LNCAP (cell line): ENCODE data around the gene PDE7B.

Source experiments
- CTCF ChIP-seq: fragments of 450-650 bp; IDR thresholded peaks from 2 replicates; pipeline ENCODE4 v1.5.1; 2017; ENCODE audit warnings: mild to moderate bottlenecking

PDE7B gene

GRCh38 chr6:135939208-135939591 lies 87.7 kb downstream of the PDE7B start:
- TF ChIP-seq CTCF = no peak

DNA sequence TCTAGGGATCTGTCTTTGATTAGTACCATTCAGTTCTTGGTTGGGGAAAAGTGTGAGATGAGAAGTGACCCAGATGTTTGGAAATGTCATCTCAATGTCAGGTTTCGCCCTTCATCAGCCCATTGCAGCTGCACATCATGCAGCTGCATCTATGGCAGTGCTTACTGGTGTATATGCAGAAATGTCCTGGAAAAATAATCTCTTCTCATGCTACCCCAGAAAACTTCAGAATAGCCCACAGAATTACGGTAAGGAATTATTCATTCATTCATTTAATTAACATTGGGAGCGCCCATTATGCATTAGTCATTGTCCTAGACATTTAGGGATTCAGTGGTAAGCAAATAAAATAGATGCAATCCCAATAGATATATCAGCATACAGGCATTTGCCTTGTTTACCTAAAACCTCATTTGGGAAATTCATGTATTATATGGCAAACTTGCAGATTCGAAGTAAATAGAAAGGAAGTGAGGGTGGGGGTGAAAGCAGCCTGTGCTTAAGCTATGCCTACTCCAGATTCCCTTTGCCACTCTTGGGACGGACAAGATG lies 89.2 kb downstream of the PDE7B start:
- no peak for TF ChIP-seq CTCF

DNA sequence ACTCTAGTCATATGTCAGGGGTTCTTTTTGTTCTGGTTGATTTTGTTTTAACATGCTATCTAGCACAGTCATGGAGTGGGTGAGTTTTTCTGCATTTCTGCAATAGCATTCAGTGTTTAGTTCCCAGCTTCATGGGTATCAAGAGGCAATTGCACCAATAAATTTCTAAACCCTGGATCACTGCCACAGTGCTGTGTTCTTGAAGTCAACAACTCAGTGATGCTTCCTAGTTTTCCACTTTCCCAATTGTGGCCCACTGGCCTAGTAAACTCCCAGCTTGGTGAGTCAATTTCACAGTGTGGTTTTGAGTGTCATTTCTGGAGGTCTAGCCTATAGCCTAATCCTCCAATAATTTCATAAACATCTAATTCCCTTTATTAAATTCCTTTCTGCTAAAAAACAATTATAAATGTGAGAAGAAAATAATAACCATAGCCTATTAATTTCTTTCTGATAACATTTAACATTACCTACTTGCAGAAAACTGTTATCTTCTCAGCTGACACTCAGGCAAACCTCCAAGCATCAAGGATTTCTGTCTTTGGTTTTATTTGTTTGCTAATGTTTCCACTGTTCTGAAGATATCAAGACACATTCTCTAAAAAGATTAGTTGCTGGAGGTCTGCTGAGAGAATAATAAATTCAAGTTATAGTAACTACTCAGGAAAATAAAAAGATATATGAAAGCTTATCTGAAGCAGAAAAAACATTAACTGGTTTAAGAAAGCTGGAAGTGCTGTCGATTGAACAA lies 89.9 kb downstream of the PDE7B start:
- TF ChIP-seq CTCF = no peak

GRCh38 chr6:135944120-135944519 lies 92.6 kb downstream of the PDE7B start:
- TF ChIP-seq CTCF = no peak

DNA sequence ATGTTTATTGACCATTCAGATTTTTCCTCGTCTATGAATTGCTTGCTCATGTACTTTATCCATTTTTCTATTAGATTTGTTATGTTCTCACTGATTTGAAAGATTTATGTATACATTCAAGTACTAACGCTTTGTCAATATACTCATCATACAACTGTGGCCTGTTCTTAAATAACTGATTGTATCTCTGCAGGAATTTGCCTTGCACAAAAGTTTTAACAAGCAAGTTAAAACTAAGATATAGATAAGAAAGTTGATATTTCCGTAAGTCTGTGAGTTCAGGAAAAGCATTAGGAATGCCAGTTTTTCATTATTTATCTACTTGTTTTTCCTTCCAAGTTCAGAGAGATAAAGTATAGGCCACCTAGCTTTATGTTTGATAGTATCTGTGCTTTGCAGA lies 95.2 kb downstream of the PDE7B start:
- no peak for TF ChIP-seq CTCF

DNA sequence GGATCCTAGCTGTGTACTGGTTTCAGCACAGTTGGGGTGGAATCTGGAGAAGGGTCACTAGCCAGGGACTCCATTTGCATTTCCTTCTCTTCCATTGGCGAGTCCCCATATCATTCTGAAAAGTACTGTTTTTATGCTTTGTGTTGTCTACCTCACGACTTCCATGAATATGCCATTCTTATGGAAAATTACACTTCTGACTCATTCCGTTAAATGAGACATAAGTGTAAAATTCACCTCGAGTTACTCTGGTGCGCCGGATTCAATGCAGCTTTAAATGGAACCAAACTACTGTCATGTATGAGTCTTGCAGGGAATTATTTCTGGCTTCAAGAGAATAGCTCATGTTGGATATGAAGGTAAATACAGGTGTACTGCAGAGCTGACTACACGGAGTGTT lies 99.2 kb downstream of the PDE7B start:
- TF ChIP-seq CTCF = no peak

GRCh38 chr6:135951169-135951568 lies 99.7 kb downstream of the PDE7B start:
- no peak for TF ChIP-seq CTCF
